Activated gamma-delta T cell treated with anti-CD3 and anti-CD28 coated beads, Interleukin-2, amount 50 U/mL, for 16 hours (primary cell): Measurements from ENCODE around the gene SCAMP1.
"Not testable (repeated sequence)": the region's sequence is repeated elsewhere in the genome, so short reads cannot be mapped to it uniquely, and the experiment has no call there.

ENCODE experiments used
- DNase-seq: peaks from one replicate; pipeline ENCODE4 v3.0.0-alpha.2; 2020; ENCODE audit warnings: low read depth

Gene SCAMP1

DNA sequence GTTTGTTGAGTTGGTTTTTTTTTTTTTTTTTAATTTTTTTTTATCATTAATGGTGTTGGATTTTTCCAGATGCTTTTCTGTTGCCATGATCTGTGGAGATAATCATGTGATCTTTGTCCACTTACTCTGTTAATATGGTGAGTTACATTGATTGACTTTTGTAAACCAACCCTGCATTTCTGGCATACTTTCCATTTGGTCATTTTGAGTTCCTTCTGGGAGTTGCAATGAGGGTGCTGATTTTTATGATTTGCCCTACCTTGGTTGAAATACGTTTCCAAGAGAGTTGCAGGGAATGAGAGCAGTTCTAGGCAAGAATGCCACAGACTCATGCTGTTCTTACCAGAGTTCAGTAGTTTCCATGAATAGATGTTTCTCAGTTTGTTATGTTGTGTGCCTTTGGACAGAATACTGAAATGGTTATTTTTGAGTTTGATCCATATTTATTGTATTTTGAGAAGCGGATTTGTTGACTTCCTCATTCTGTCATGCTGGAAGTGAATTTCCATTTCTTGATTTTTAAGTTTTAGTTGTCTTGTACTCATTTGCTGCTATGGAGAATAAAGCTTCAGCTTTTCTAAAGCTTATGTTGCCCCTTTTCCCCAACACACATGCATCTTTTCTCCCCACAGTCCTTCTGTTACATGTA lies 69.0 kb downstream of the SCAMP1 start:
- no peak for DNase-seq

GRCh38 chr5:78430866-78431265 lies 70.4 kb downstream of the SCAMP1 start:
- DNase-seq = no peak

GRCh38 chr5:78433972-78434371 lies 73.6 kb downstream of the SCAMP1 start:
- DNase-seq = no peak

- DNase-seq = no peak
Measured at GRCh38 chr5:78447775-78448424, 87.5 kb downstream of the SCAMP1 start.

DNA sequence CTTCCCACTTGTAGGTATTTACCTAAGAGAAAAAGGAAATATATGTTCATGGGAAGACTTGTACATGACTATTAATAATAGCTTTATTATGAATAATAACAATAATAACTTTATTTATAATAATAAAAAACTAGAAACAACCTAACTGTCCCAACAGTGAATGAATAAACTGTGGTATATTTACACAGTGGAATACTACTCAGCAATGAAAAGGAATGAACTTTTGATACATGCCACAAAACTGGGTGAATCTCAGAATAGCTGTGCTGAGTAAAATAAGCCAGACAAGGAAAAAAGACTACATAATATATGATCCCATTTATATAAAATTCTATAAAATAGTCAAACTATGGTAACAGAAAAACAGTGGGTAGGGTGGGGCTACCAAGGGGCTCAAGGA lies 88.7 kb downstream of the SCAMP1 start:
- DNase-seq = no peak

DNA sequence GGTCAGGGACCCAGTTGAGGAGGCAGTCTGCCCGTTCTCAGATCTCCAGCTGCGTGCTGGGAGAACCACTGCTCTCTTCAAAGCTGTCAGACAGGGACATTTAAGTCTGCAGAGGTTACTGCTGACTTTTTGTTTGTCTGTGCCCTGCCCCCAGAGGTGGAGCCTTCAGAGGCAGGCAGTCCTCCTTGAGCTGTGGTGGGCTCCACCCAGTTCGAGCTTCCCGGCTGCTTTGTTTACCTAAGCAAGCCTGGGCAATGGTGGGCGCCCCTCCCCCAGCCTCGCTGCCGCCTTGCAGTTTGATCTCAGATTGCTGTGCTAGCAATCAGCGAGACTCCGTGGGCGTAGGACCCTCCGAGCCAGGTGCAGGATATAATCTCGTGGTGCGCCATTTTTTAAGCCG lies 97.1 kb downstream of the SCAMP1 start:
- not testable (repeated sequence) for DNase-seq

DNA sequence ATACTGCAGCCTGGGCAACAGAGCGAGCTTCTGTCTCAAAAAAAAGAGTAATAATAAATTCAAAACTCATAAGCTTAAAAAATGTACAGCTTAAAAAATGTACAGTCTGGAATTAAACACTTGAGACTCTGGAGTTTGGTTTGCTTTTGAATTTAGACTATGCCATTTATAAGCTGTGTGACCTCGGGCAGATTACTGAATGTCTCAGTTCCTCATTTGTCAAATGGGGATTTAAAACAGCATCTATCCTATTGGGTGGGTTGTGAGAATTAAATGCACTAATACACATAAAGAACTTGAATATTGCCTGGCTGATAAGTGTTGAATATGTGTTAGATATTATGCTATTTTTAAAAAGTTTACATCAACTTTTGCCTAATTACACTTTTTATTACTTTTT lies 98.4 kb downstream of the SCAMP1 start:
- DNase-seq = no peak

- DNase-seq = no peak
Measured at GRCh38 chr5:78467140-78467539, 106.7 kb downstream of the SCAMP1 start.

DNA sequence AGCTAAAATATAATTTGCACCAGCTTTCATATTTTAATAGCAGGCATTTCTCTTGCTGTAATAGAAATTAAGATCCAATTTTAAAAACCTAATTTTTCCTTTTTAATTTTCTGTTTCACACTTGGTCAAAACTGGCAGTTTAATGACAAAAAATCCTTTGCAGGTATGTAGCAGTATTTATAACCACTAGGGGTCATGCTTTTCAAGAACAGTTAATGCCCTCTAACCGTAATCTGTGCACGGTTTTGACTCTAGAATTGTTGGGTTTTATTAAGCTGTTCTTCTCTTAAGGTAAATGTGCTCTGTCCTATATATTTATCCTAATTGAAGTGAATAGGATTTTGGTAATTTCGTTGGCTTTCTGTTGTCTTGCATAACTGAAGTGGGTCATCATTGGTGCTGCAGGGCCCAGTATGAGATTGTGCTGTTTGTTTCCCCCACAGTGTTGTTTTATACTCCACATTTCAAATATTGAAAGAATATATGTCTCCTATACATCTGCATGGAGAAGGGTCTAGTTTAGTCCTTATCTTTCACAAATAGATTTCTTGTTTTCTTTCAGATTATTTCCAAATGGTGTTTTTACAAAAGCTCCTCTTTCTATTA lies 107.4 kb downstream of the SCAMP1 start:
- no peak for DNase-seq

GRCh38 chr5:78471896-78472295 lies 111.5 kb downstream of the SCAMP1 start:
- no peak for DNase-seq

GRCh38 chr5:78472469-78473106 lies 112.2 kb downstream of the SCAMP1 start:
- no peak for DNase-seq

GRCh38 chr5:78473751-78474150 lies 113.3 kb downstream of the SCAMP1 start:
- no peak for DNase-seq

DNA sequence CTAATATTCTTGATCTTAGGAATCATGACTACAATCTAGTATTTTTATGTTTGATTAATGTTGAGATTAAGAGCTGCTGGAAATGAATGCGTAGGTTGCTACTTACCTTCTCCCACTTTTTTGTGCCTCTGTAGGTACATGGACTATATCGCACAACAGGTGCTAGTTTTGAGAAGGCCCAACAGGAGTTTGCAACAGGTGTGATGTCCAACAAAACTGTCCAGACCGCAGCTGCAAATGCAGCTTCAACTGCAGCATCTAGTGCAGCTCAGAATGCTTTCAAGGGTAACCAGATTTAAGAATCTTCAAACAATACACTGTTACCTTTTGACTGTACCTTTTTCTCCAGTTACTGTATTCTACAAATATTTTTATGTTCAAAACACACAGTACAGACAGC lies 115.0 kb downstream of the SCAMP1 start:
- no peak for DNase-seq

DNA sequence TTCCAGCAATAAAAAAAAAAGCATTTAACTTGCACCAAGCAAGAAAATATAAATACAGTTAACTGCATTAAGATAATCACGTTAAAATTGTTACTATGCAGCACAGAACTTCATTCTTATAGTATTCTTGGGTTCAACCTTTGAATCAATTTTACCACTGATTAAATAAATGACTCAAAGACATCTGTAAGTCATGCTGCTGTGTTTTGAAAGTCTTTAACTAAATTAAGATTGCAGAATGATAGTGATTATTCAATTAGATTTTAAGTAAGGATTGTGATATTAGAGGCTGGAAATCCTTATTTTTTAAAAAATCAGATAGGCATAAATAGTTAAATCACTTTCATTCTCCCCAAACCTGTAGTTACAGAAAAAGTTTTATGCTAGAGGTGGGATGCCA lies 116.4 kb downstream of the SCAMP1 start:
- DNase-seq = no peak

DNA sequence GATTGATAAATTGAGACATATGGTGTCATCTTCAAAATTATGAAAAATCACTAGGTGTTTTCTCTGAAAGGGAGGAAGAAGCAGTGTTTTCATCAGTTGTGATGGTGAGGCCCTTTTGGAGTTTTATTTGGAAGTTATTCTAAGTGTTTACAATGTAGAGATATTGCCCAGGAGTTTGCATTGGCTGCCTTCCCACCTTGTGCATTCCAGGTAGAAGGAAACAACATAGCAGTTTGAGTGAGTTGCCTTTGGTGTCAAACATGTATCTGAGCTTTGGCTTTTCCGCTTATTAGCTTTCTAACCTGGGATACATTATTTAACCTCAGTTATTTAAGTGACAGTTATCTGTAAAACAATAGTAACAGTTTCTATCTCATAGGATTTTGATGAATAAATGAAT lies 122.5 kb downstream of the SCAMP1 start:
- no peak for DNase-seq

GRCh38 chr5:78483809-78484521 lies 123.5 kb downstream of the SCAMP1 start:
- no peak for DNase-seq

DNA sequence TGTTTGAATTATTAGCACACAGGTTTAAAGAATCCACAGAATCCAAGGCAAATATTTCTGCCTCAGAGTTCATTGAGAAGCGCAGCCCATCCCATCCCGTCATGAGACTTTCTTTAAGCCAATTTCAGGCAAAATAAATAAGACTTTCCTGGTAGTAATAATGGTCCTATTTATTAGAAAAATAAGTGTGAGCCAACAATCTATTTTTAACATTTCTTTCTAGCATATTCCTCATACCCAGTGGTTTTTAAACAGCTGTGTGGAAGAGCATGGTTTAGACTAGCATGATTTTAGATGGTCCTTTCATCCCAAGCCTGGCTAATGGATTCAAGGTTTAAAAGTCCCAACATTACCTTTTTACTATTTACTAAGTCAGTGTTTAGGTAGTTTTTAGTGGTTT lies 125.8 kb downstream of the SCAMP1 start:
- DNase-seq = no peak

- no peak for DNase-seq
Measured at GRCh38 chr5:78487846-78488245, 127.4 kb downstream of the SCAMP1 start.

GRCh38 chr5:78490709-78491485 lies 130.5 kb downstream of the SCAMP1 start:
- no peak for DNase-seq

DNA sequence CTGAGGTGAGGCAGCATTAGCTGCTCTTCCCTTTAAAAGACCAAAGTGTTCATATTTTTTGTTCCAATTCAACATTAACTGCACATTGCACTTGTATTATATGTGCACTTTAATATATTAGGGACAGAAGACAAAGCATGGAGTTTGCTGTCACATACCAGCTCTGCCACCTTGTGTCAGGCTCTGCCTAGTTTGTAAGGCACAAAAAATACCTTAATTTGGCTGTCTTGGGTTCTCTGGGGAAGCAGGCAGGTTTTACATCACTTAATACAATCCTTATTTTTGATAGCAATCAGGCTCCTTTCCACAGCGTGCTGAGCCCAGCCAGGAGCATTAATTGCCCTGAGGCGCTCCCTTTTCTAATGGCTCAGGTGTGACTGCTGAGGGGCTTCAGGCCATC lies 131.8 kb downstream of the SCAMP1 start:
- no peak for DNase-seq

DNA sequence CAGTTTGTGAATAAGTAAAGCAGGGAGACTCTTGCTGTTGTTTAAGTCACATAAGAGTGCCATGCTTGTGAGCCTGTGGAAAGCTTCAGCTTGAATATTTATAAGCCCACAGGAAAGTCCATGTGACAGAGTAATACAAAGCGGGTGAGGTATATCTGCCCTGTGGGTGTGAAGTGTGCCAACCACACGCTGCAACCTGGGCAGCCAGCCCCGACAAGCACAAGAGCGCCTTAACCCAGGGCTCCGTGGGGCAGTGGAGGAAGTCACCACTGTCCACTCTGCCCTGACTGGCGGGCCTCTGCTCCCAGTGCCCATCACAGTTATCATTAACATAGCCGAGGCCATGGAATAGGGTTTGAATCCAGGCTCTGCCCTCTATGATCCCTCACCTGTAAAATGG lies 132.2 kb downstream of the SCAMP1 start:
- no peak for DNase-seq

DNA sequence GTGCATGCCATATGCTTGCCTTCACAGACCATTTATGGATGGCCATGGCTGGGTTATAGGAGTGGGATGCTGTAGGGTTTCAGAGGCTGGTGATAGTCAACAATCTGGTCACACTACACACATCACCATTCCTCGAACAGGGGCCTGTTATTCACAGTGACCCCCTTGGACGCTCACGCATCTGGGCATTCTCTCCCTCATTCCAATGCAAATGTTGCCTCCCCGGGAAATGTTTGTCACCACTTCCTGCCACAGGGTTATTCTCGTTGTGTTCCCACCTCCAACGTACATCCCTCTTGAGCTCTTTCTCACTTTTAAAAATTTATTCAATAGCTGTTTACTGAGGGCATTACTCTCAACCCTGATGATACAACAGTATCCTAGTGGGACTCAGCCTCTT lies 135.4 kb downstream of the SCAMP1 start:
- no peak for DNase-seq
